Measurements from ENCODE around the gene MUC2. TPM values are rescaled to one million over a fixed set of nuclear protein-coding genes. Genes with fewer than 3 reads are reported as not detected.

MUC2 gene
- total and polyA plus RNA-seq, 2 of the 13 experiments (the other 11 are each of a cell fraction or from before 2014, with no cell fraction given) = not detected

DNA sequence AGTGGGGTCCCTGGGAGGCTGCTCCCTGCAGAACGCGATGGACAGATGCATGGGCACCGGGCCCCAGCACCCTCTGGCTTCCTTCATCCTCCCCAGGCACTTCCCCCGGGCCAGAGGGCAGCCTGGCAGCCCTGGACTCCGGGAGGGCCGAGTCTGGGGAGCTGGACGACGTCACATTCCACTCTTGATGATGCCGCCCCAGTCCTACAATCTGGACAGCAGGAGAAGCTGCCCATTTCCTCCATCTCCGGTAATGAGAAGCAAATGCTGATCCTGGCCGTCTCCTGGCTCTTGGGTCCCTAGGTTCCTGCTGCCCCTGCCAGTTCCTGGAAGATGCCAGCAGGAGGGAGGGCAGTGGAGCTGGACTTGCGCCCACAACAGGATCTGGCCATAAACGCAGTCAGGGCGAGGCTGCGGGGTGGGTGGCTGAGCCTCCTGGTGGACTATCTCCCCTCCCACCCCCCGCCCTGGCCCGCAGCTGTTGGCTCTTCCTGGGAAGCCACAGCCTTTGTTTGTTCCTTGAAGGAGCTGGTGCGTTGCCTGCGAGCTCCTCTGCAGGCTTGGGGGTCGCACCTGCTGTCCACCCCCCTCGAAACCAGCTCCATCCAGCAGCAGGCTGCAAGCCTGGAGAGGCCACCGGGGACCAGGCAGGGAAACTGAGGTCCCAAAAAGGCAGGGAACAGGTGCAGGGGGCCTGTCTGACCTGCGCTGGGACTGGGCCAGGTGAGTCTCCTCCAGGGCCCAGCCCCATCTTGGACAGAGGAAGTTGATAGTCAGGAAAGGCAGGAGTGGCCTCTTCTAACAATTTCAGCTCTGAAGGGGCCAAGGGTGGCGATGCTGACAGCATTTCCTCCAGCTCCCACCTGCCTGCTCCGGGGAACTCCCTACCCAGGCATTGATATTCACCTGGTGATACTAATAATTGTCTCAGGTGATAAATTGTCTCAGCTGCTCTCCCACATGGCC, 20.2 kb upstream of the MUC2 start:
- Histone ChIP-seq H3K27ac (ENCODE audit: extremely low read length, insufficient read depth, low read length) (no peak overlapping the region), H3K9me3 (ENCODE audit: low read length) (no peaks in the 10 kb centered on the region), H3K36me3 (replicated peaks in 1 of 2; ENCODE audit: control insufficient read depth in 1 of 2, insufficient read depth in 2 of 2, low read length in 2 of 2) (no peaks in the 10 kb centered on the region), H3K79me2 (ENCODE audit: insufficient read depth, low read length) (no peaks in the 10 kb centered on the region), H3K4me1 (ENCODE audit: insufficient read depth, low read length) (no peaks in the 10 kb centered on the region), H3K4me3 (replicated peaks in 1 of 3; ENCODE audit: insufficient read depth in 1 of 3, low read depth in 2 of 3, low read length in 3 of 3) (no peak overlapping the region), H2AFZ (ENCODE audit: low read length) (no peak overlapping the region), H3K4me2 (ENCODE audit: low read depth, low read length) (no peak overlapping the region), H3K9ac (ENCODE audit: insufficient read depth, low read depth, low read length) (no peak overlapping the region), H4K20me1 (ENCODE audit: insufficient read depth, low read length) (no peaks in the 10 kb centered on the region), H3K27me3 (ENCODE audit: control insufficient read depth in 1 of 2, insufficient read depth in 2 of 2, low read length in 2 of 2) (peaks cover 16 to 84% of the 10 kb centered on the region in 2 experiments)
- no TSS peak for BruUV-seq (replicated peaks)
- ChIA-PET POLR2A (no interaction called here), CTCF (ENCODE audit: low intra/inter-chr PET ratio, low total read pairs) (no interaction called here)
- in situ Hi-C loops (cut with HindIII; ENCODE audit: extremely low pct_ligation_motif_present, low pct_unique_long_range_greater_than_20kb) (loop anchor here (10.0 kb wide), 1 partner anchor 170 kb away; no protein-coding TSS in a partner anchor), intact Hi-C loops (cut with micrococcal nuclease; ENCODE audit: unreplicated experiment) (no loop called here)
- ATAC-seq (no peak), DNase-seq (ENCODE audit: low spot score) (no peak), FAIRE-seq (no peak)
- WGBS (ENCODE audit: low lambda C conversion rate) = 8% methylated on average over 4 of the region's 25 CpGs
- TF ChIP-seq CREM (IDR thresholded peaks at IDR 0.05) (no peak), CREM (CRISPR knock-in tag; IDR thresholded peaks at IDR 0.05) (no peak), ZNF678 (CRISPR knock-in tag; IDR thresholded peaks at IDR 0.05) (no peak), ZNF263 (CRISPR knock-in tag; IDR thresholded peaks at IDR 0.05) (no peak), U2AF2 (IDR thresholded peaks at IDR 0.05; ENCODE audit: low read depth, low read length) (no peak), RNF2 (conservative IDR thresholded peaks at IDR 0.05; ENCODE audit: low read depth) (no peak), TBL1XR1 (IDR thresholded peaks at IDR 0.05; ENCODE audit: borderline replicate concordance, low read length, partially characterized antibody) (no peak), BCL6 (CRISPR knock-in tag; IDR thresholded peaks at IDR 0.05) (no peak), XBP1 (CRISPR knock-in tag; IDR thresholded peaks at IDR 0.05) (no peak), ZNF672 (CRISPR knock-in tag; IDR thresholded peaks at IDR 0.05) (no peak), ZSCAN30 (CRISPR knock-in tag; IDR thresholded peaks at IDR 0.05) (no peak), SNRNP70 (IDR thresholded peaks at IDR 0.05; ENCODE audit: low read depth, low read length) (no peak), REXO4 (CRISPR knock-in tag; IDR thresholded peaks at IDR 0.05; ENCODE audit: borderline replicate concordance) (no peak), ZNF776 (CRISPR knock-in tag; IDR thresholded peaks at IDR 0.05) (no peak), ZFP36L2 (CRISPR knock-in tag; IDR thresholded peaks at IDR 0.05) (no peak), REL (CRISPR knock-in tag; conservative IDR thresholded peaks at IDR 0.05) (no peak), ZNF558 (CRISPR knock-in tag; IDR thresholded peaks at IDR 0.05; ENCODE audit: borderline replicate concordance) (no peak)
- TF ChIP-seq, protein P1, sequence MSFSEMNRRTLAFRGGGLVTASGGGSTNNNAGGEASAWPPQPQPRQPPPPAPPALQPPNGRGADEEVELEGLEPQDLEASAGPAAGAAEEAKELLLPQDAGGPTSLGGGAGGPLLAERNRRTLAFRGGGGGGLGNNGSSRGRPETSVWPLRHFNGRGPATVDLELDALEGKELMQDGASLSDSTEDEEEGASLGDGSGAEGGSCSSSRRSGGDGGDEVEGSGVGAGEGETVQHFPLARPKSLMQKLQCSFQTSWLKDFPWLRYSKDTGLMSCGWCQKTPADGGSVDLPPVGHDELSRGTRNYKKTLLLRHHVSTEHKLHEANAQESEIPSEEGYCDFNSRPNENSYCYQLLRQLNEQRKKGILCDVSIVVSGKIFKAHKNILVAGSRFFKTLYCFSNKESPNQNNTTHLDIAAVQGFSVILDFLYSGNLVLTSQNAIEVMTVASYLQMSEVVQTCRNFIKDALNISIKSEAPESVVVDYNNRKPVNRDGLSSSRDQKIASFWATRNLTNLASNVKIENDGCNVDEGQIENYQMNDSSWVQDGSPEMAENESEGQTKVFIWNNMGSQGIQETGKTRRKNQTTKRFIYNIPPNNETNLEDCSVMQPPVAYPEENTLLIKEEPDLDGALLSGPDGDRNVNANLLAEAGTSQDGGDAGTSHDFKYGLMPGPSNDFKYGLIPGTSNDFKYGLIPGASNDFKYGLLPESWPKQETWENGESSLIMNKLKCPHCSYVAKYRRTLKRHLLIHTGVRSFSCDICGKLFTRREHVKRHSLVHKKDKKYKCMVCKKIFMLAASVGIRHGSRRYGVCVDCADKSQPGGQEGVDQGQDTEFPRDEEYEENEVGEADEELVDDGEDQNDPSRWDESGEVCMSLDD (CRISPR knock-in tag; IDR thresholded peaks at IDR 0.05; ENCODE audit: borderline replicate concordance) = no peak
- TF ChIP-seq, protein P2, sequence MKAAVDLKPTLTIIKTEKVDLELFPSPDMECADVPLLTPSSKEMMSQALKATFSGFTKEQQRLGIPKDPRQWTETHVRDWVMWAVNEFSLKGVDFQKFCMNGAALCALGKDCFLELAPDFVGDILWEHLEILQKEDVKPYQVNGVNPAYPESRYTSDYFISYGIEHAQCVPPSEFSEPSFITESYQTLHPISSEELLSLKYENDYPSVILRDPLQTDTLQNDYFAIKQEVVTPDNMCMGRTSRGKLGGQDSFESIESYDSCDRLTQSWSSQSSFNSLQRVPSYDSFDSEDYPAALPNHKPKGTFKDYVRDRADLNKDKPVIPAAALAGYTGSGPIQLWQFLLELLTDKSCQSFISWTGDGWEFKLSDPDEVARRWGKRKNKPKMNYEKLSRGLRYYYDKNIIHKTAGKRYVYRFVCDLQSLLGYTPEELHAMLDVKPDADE (CRISPR knock-in tag; IDR thresholded peaks at IDR 0.05) = no peak

Data from HepG2 (cell line).